K562 (cell line): ENCODE measurements around the gene AFDN. TPM values are rescaled to one million over a fixed set of nuclear protein-coding genes. Genes with fewer than 3 reads are reported as not detected.

ENCODE experiments used
- CXXC5 ChIP-seq: fragments of 250-450 bp; sonication (Bioruptor Pico); IDR thresholded peaks from 2 replicates; pipeline ENCODE4 v1.8.0; 2022; ENCODE audit warnings: inconsistent platforms, mild to moderate bottlenecking, moderate library complexity
- FOSL1 ChIP-seq: fragments of 200-800 bp; sonication (Bioruptor generic); conservative IDR thresholded peaks from 2 replicates; pipeline ENCODE4 v1.6.1; 2016; ENCODE audit warnings: missing genetic modification characterization, missing compliant biosample characterization
- MGA ChIP-seq: fragments of 450-650 bp; IDR thresholded peaks from 2 replicates; pipeline ENCODE4 v1.6.1; 2016; ENCODE audit warnings: mild to moderate bottlenecking, moderate library complexity
- NFRKB ChIP-seq: fragments of 450-650 bp; IDR thresholded peaks from 2 replicates; pipeline ENCODE4 v1.6.1; 2016; ENCODE audit warnings: low read depth
- TEAD4 ChIP-seq, 2 experiments: sonication (generic) in 1 of 2; formaldehyde crosslinking in 1 of 2; IDR thresholded peaks; 2 replicates each; pipeline versions ENCODE4 v1.6.1 to v1.8.0; 2012 to 2022; ENCODE audit warnings: borderline replicate concordance in 1 of 2, inconsistent platforms in 1 of 2, low read length in 1 of 2, mild to moderate bottlenecking in 1 of 2, missing genetic modification reagents in 1 of 2
- ZBTB9 ChIP-seq: fragments of 450-650 bp; formaldehyde crosslinking; IDR thresholded peaks from 2 replicates; pipeline ENCODE4 v1.4.0; 2020; ENCODE audit warnings: mild to moderate bottlenecking, moderate library complexity
- polyA plus RNA-seq, 8 experiments: library from polyadenylated mRNA; depleted of rRNA in 4 of 8; stranded (reverse) in 5 of 8; unstranded in 3 of 8; fragments of >200 nt; fragmentation: Nextera tagmentation in 2 of 8; fragmentation: Illumina TruSeq in 1 of 8; extraction: Ambion mirVana in 2 of 8; extraction: Trizol in 1 of 8; gene quantifications; 2 replicates each; pipeline versions ENCODE4 v1.2.1 to v1.2.3, GENCODE V29; 2011 to 2014; ENCODE audit warnings: inconsistent platforms in 1 of 8, missing spikeins in 1 of 8
- total RNA-seq, 7 experiments: library from RNA; depleted of rRNA in 6 of 7; stranded (reverse); fragments of >200 nt in 6 of 7; fragmentation: Illumina TruSeq in 2 of 7; extraction: Trizol in 2 of 7; gene quantifications; 2 replicates each; pipeline versions ENCODE4 v1.2.1 to v1.2.3, GENCODE V29; 2011 to 2021; ENCODE audit warnings: low replicate concordance in 1 of 7
- TF ChIP-seq, protein P1 (sequence below): fragments of 450-650 bp; IDR thresholded peaks from 2 replicates; pipeline ENCODE4 v1.6.1; 2017; ENCODE audit warnings: antibody characterized with exemption, mild to moderate bottlenecking
- TF ChIP-seq, protein P2 (sequence below): sonication (generic); formaldehyde crosslinking; IDR thresholded peaks from 2 replicates; pipeline ENCODE4 v1.8.1; 2022; ENCODE audit warnings: missing genetic modification reagents

The AFDN gene
- total and polyA plus RNA-seq, 9 of the 15 experiments (the other 6 are each of a cell fraction or from before 2014, with no cell fraction given) = 7.2 to 129 (median 105) TPM

- TF ChIP-seq, protein P1, sequence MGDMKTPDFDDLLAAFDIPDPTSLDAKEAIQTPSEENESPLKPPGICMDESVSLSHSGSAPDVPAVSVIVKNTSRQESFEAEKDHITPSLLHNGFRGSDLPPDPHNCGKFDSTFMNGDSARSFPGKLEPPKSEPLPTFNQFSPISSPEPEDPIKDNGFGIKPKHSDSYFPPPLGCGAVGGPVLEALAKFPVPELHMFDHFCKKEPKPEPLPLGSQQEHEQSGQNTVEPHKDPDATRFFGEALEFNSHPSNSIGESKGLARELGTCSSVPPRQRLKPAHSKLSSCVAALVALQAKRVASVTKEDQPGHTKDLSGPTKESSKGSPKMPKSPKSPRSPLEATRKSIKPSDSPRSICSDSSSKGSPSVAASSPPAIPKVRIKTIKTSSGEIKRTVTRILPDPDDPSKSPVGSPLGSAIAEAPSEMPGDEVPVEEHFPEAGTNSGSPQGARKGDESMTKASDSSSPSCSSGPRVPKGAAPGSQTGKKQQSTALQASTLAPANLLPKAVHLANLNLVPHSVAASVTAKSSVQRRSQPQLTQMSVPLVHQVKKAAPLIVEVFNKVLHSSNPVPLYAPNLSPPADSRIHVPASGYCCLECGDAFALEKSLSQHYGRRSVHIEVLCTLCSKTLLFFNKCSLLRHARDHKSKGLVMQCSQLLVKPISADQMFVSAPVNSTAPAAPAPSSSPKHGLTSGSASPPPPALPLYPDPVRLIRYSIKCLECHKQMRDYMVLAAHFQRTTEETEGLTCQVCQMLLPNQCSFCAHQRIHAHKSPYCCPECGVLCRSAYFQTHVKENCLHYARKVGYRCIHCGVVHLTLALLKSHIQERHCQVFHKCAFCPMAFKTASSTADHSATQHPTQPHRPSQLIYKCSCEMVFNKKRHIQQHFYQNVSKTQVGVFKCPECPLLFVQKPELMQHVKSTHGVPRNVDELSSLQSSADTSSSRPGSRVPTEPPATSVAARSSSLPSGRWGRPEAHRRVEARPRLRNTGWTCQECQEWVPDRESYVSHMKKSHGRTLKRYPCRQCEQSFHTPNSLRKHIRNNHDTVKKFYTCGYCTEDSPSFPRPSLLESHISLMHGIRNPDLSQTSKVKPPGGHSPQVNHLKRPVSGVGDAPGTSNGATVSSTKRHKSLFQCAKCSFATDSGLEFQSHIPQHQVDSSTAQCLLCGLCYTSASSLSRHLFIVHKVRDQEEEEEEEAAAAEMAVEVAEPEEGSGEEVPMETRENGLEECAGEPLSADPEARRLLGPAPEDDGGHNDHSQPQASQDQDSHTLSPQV = 0 out of 2 replicates have a peak, but pooled peaks have one; percentile 8
- TF ChIP-seq MGA (no peak), CXXC5 (no peak), ZBTB9 (CRISPR knock-in tag) (no peak), NFRKB (0 out of 2 replicates have a peak, but pooled peaks have one; percentile 39), FOSL1 (tag) (0 out of 2 replicates have a peak, but pooled peaks have one; percentile 40), TEAD4 (IDR thresholded peaks at IDR 0.05; ENCODE audit: low read length) (peak; percentile 54; the same call in 1 of the 2 replicates), TEAD4 (CRISPR knock-in tag; IDR thresholded peaks at IDR 0.05; ENCODE audit: borderline replicate concordance) (no peak)
- TF ChIP-seq, protein P2, sequence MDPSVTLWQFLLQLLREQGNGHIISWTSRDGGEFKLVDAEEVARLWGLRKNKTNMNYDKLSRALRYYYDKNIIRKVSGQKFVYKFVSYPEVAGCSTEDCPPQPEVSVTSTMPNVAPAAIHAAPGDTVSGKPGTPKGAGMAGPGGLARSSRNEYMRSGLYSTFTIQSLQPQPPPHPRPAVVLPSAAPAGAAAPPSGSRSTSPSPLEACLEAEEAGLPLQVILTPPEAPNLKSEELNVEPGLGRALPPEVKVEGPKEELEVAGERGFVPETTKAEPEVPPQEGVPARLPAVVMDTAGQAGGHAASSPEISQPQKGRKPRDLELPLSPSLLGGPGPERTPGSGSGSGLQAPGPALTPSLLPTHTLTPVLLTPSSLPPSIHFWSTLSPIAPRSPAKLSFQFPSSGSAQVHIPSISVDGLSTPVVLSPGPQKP (CRISPR knock-in tag) = no peak
Observed at GRCh38 chr6:167849846-167850459, 23.2 kb downstream of the AFDN start (continued).
